ENCODE results near the gene PC. TPM values are rescaled to one million over a fixed set of nuclear protein-coding genes. Genes with fewer than 3 reads are reported as not detected.

PC gene
- polyA plus RNA-seq, 3 donors = 4.6 to 7.1 (median 6.0) TPM

GRCh38 chr11:66884443-66884842 is 73.7 kb downstream of the PC start:
- intact Hi-C loops (cut with micrococcal nuclease) = loop anchor here in 1 of 2 donors (5.0 kb wide), 1 partner anchor 187 kb away; no protein-coding TSS in a partner anchor

GRCh38 chr11:66883016-66883965 is 74.9 kb downstream of the PC start:
- no peak overlapping the region for H2AFZ ChIP-seq (ENCODE audit: insufficient read depth, low read depth, low read length, poor library complexity, severe bottlenecking)

More at GRCh38 chr11:66884443-66884842, 73.7 kb downstream of the PC start:
- no peak overlapping the region for H3K9ac ChIP-seq (ENCODE audit: insufficient read depth, low read length, poor library complexity, severe bottlenecking)
- no peak overlapping the region for H2AFZ ChIP-seq (ENCODE audit: insufficient read depth, low read depth, low read length, poor library complexity, severe bottlenecking)
- H3K9me3 ChIP-seq (replicated peaks in 1 of 2; ENCODE audit: control insufficient read depth in 1 of 2, insufficient read depth in 1 of 2, low read length in 2 of 2) = no peaks in the 10 kb centered on the region
- peaks cover 0 to 5% of the 10 kb centered on the region in 2 donors for H3K4me1 ChIP-seq (ENCODE audit: control insufficient read depth in 1 of 2, insufficient read depth in 2 of 2, low read length in 2 of 2)
- Mint-ChIP-seq H3K27ac (no peak overlapping the region), H3K27me3 (ENCODE audit: low read depth in 3 of 3) (peaks cover 3 to 6% (median 4%) of the 10 kb centered on the region in 3 donors), H3K4me3 (no peak overlapping the region), H3K9me3 (peaks cover 0 to 2% (median 0%) of the 10 kb centered on the region in 7 donors), H3K36me3 (peaks cover 0 to 3% of the 10 kb centered on the region in 2 donors), H3K4me1 (peaks cover 14% of the 10 kb centered on the region)
- H3K36me3 ChIP-seq (replicated peaks in 1 of 2; ENCODE audit: control insufficient read depth in 1 of 2, insufficient read depth in 2 of 2, low read length in 2 of 2) = no peaks in the 10 kb centered on the region
- H3K4me3 ChIP-seq (replicated peaks in 1 of 3; ENCODE audit: low read depth in 2 of 3, low read length in 3 of 3) = no peak overlapping the region
- no peak overlapping the region for H3K27ac ChIP-seq (ENCODE audit: low read depth in 1 of 2, low read length in 2 of 2)
- no peak for DNase-seq
- no peaks in the 10 kb centered on the region for H3K27me3 ChIP-seq (ENCODE audit: control insufficient read depth in 2 of 2, insufficient read depth in 2 of 2, low read length in 2 of 2)
- no peaks in the 10 kb centered on the region for H3K79me2 ChIP-seq (ENCODE audit: insufficient read depth, low read length)
- TF ChIP-seq, protein P1, sequence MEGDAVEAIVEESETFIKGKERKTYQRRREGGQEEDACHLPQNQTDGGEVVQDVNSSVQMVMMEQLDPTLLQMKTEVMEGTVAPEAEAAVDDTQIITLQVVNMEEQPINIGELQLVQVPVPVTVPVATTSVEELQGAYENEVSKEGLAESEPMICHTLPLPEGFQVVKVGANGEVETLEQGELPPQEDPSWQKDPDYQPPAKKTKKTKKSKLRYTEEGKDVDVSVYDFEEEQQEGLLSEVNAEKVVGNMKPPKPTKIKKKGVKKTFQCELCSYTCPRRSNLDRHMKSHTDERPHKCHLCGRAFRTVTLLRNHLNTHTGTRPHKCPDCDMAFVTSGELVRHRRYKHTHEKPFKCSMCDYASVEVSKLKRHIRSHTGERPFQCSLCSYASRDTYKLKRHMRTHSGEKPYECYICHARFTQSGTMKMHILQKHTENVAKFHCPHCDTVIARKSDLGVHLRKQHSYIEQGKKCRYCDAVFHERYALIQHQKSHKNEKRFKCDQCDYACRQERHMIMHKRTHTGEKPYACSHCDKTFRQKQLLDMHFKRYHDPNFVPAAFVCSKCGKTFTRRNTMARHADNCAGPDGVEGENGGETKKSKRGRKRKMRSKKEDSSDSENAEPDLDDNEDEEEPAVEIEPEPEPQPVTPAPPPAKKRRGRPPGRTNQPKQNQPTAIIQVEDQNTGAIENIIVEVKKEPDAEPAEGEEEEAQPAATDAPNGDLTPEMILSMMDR (IDR thresholded peaks at IDR 0.05) = no peak
- no peak overlapping the region for H3K4me2 ChIP-seq (replicated peaks; ENCODE audit: extremely low read depth, low read length, poor library complexity, severe bottlenecking)
- H4K20me1 ChIP-seq (ENCODE audit: insufficient read depth, low read length) = no peaks in the 10 kb centered on the region
- 100% methylated on average over 3 of the region's 4 CpGs for WGBS (ENCODE audit: insufficient coverage)

More at GRCh38 chr11:66883016-66883965, 74.9 kb downstream of the PC start:
- intact Hi-C loops (cut with micrococcal nuclease) = loop anchor here in 1 of 2 donors (5.0 kb wide), 1 partner anchor 186 kb away; no protein-coding TSS in a partner anchor
- H3K27me3 Mint-ChIP-seq (ENCODE audit: low read depth in 3 of 3) = peaks cover 3 to 6% (median 6%) of the 10 kb centered on the region in 3 donors
- peaks cover 0 to 5% of the 10 kb centered on the region in 2 donors for H3K4me1 ChIP-seq (ENCODE audit: control insufficient read depth in 1 of 2, insufficient read depth in 2 of 2, low read length in 2 of 2)
- peak; percentile 29 to 49 (median 49) for DNase-seq
- H3K4me3 ChIP-seq (replicated peaks in 1 of 3; ENCODE audit: low read depth in 2 of 3, low read length in 3 of 3) = no peak overlapping the region
- H3K4me2 ChIP-seq (replicated peaks; ENCODE audit: extremely low read depth, low read length, poor library complexity, severe bottlenecking) = no peak overlapping the region
- peaks cover 14% of the 10 kb centered on the region for H3K4me1 Mint-ChIP-seq
- 62% methylated on average over 21 of the region's 29 CpGs for WGBS (ENCODE audit: insufficient coverage)
- H3K9ac ChIP-seq (ENCODE audit: insufficient read depth, low read length, poor library complexity, severe bottlenecking) = no peak overlapping the region
- H3K4me3 Mint-ChIP-seq = no peak overlapping the region
- no peaks in the 10 kb centered on the region for H3K27me3 ChIP-seq (ENCODE audit: control insufficient read depth in 2 of 2, insufficient read depth in 2 of 2, low read length in 2 of 2)
- H3K36me3 Mint-ChIP-seq = peaks cover 0 to 2% of the 10 kb centered on the region in 2 donors
- no peaks in the 10 kb centered on the region for H3K9me3 ChIP-seq (replicated peaks in 1 of 2; ENCODE audit: control insufficient read depth in 1 of 2, insufficient read depth in 1 of 2, low read length in 2 of 2)
- no peak overlapping the region for H3K27ac ChIP-seq (ENCODE audit: low read depth in 1 of 2, low read length in 2 of 2)
- no peaks in the 10 kb centered on the region for H3K79me2 ChIP-seq (ENCODE audit: insufficient read depth, low read length)
- no peaks in the 10 kb centered on the region for H3K36me3 ChIP-seq (replicated peaks in 1 of 2; ENCODE audit: control insufficient read depth in 1 of 2, insufficient read depth in 2 of 2, low read length in 2 of 2)
- TF ChIP-seq, protein P1 (IDR thresholded peaks at IDR 0.05) = peak; percentile 78
- H4K20me1 ChIP-seq (ENCODE audit: insufficient read depth, low read length) = no peaks in the 10 kb centered on the region
- H3K9me3 Mint-ChIP-seq = peaks cover 0 to 2% (median 0%) of the 10 kb centered on the region in 7 donors
- peak overlapping the region in 3 of 7 donors; percentile 46 to 75 (median 68) for H3K27ac Mint-ChIP-seq
